H9 (cell line): Measurements from ENCODE around the gene GRIK3. TPM values are rescaled to one million over a fixed set of nuclear protein-coding genes. Genes with fewer than 3 reads are reported as not detected.

Experiments used
- DNase-seq: peaks from one replicate; pipeline ENCODE4 v3.0.0-alpha.2; 2017
- H2AFZ ChIP-seq: one replicate; pipeline ENCODE4 v1.6.1; 2013; ENCODE audit warnings: mild to moderate bottlenecking, low read length, control low read depth, moderate library complexity
- H2AK5ac ChIP-seq: 2 replicates; pipeline ENCODE4 v1.6.1; 2013; ENCODE audit warnings: low read length, control low read depth, mixed read lengths; ENCODE audit not compliant: insufficient read length
- H2BK120ac ChIP-seq: one replicate; pipeline ENCODE4 v1.6.1; 2013; ENCODE audit warnings: low read depth, mild to moderate bottlenecking, low read length, control low read depth, inconsistent platforms; ENCODE audit not compliant: poor library complexity, severe bottlenecking
- H2BK12ac ChIP-seq: 2 replicates; pipeline ENCODE4 v1.6.1; 2013; ENCODE audit warnings: low read length, control low read depth, mixed read lengths, low read depth; ENCODE audit not compliant: insufficient read length
- H2BK15ac ChIP-seq: 2 replicates; pipeline ENCODE4 v1.6.1; 2013; ENCODE audit warnings: low read depth, low read length, control low read depth
- H2BK20ac ChIP-seq: one replicate; pipeline ENCODE4 v1.6.1; 2013; ENCODE audit warnings: low read depth, mild to moderate bottlenecking, low read length, control low read depth, inconsistent platforms; ENCODE audit not compliant: poor library complexity, severe bottlenecking
- H2BK5ac ChIP-seq: 2 replicates; pipeline ENCODE4 v1.6.1; 2013; ENCODE audit warnings: low read length, control low read depth, mixed read lengths; ENCODE audit not compliant: insufficient read length
- H3K14ac ChIP-seq: 2 replicates; pipeline ENCODE4 v1.6.1; 2013; ENCODE audit warnings: low read length, control low read depth; ENCODE audit not compliant: insufficient read depth
- H3K18ac ChIP-seq: 2 replicates; pipeline ENCODE4 v1.6.1; 2013; ENCODE audit warnings: low read depth, mild to moderate bottlenecking, mixed read lengths, low read length, control low read depth; ENCODE audit not compliant: insufficient read length
- H3K23ac ChIP-seq: 2 replicates; pipeline ENCODE4 v1.6.1; 2013; ENCODE audit warnings: low read length, control low read depth, mixed read lengths, low read depth; ENCODE audit not compliant: insufficient read length
- H3K23me2 ChIP-seq: 2 replicates; pipeline ENCODE4 v1.6.1; 2013; ENCODE audit warnings: low read depth, mild to moderate bottlenecking, mixed read lengths, low read length, control low read depth; ENCODE audit not compliant: insufficient read length, poor library complexity, severe bottlenecking
- H3K27ac ChIP-seq: 2 replicates; pipeline ENCODE4 v1.5.1; 2013; ENCODE audit warnings: low read length, control low read depth, mixed read lengths, low read depth; ENCODE audit not compliant: insufficient read length
- H3K27me3 ChIP-seq: 2 replicates; pipeline ENCODE4 v1.6.1; 2013; ENCODE audit warnings: low read length, control low read depth, inconsistent platforms; ENCODE audit not compliant: insufficient read depth
- H3K4ac ChIP-seq: 2 replicates; pipeline ENCODE4 v1.6.1; 2013; ENCODE audit warnings: low read depth, mild to moderate bottlenecking, control low read depth, inconsistent platforms, low read length, moderate library complexity
- H3K4me1 ChIP-seq: 2 replicates; pipeline ENCODE4 v1.6.1; 2013; ENCODE audit warnings: low read length, control low read depth, inconsistent platforms; ENCODE audit not compliant: insufficient read depth
- H3K4me2 ChIP-seq: 2 replicates; pipeline ENCODE4 v1.6.1; 2013; ENCODE audit warnings: low read length, control low read depth, mixed read lengths; ENCODE audit not compliant: insufficient read length, insufficient read depth
- H3K56ac ChIP-seq: 2 replicates; pipeline ENCODE4 v1.6.1; 2013; ENCODE audit warnings: low read depth, mild to moderate bottlenecking, mixed read lengths, low read length, control low read depth; ENCODE audit not compliant: insufficient read length
- H3K79me1 ChIP-seq: 2 replicates; pipeline ENCODE4 v1.6.1; 2013; ENCODE audit warnings: low read depth, mild to moderate bottlenecking, moderate library complexity, low read length, control low read depth, inconsistent platforms; ENCODE audit not compliant: insufficient read depth, poor library complexity, severe bottlenecking
- H3K79me2 ChIP-seq: 2 replicates; pipeline ENCODE4 v1.6.1; 2013; ENCODE audit warnings: low read length, control low read depth, inconsistent platforms; ENCODE audit not compliant: insufficient read depth
- H3K9ac ChIP-seq: 2 replicates; pipeline ENCODE4 v1.6.1; 2013; ENCODE audit warnings: low read length, control low read depth, mixed read lengths; ENCODE audit not compliant: insufficient read length; ENCODE audit errors: extremely low read depth
- H3K9me3 ChIP-seq: one replicate; pipeline ENCODE4 v1.6.1; 2013; ENCODE audit warnings: low read depth, low read length, inconsistent platforms; ENCODE audit not compliant: control insufficient read depth
- H3T11ph ChIP-seq: one replicate; pipeline ENCODE4 v1.6.1; 2013; ENCODE audit warnings: mild to moderate bottlenecking, low read length, control low read depth, inconsistent platforms
- H4K20me1 ChIP-seq: one replicate; pipeline ENCODE4 v1.6.1; 2013; ENCODE audit not compliant: control insufficient read depth, insufficient read length, insufficient read depth
- H4K5ac ChIP-seq: 2 replicates; pipeline ENCODE4 v1.6.1; 2013; ENCODE audit warnings: low read depth, mild to moderate bottlenecking, mixed read lengths, low read length, control low read depth; ENCODE audit not compliant: insufficient read length
- H4K8ac ChIP-seq: replicated peaks from 2 replicates; pipeline ENCODE4 v1.6.1; 2013; ENCODE audit warnings: low read length, control low read depth, mixed read lengths, low read depth; ENCODE audit not compliant: insufficient read length
- H4K91ac ChIP-seq: 2 replicates; pipeline ENCODE4 v1.6.1; 2013; ENCODE audit warnings: low read depth, mild to moderate bottlenecking, moderate library complexity, mixed read lengths, low read length, control low read depth; ENCODE audit not compliant: insufficient read length
- H3K27ac Mint-ChIP-seq, 3 experiments: 2 replicates in 2 of 3; 3 replicates in 1 of 3; pipeline ENCODE4 v1.8.0; 2020 to 2021; ENCODE audit warnings: mixed read lengths in 3 of 3, mild to moderate bottlenecking in 1 of 3, moderate library complexity in 1 of 3
- H3K27me3 Mint-ChIP-seq: 2 replicates; pipeline ENCODE4 v1.8.0; 2021; ENCODE audit warnings: low read depth, mild to moderate bottlenecking, moderate library complexity, mixed read lengths
- H3K36me3 Mint-ChIP-seq, 3 experiments: 2 replicates in 2 of 3; 3 replicates in 1 of 3; pipeline ENCODE4 v1.8.0; 2020 to 2021; ENCODE audit warnings: low read depth in 3 of 3, mixed read lengths in 3 of 3; ENCODE audit not compliant: insufficient read depth in 1 of 3
- H3K4me1 Mint-ChIP-seq, 2 experiments: 2 replicates each; pipeline ENCODE4 v1.8.0; 2020; ENCODE audit warnings: mixed read lengths in 2 of 2
- H3K4me3 Mint-ChIP-seq, 2 experiments: 2 replicates in 1 of 2; 3 replicates in 1 of 2; pipeline ENCODE4 v1.8.0; 2020 to 2021; ENCODE audit warnings: mild to moderate bottlenecking in 2 of 2, mixed read lengths in 2 of 2, moderate library complexity in 1 of 2
- H3K9me3 Mint-ChIP-seq, 2 experiments: 2 replicates in 1 of 2; 3 replicates in 1 of 2; pipeline ENCODE4 v1.8.0; 2020; ENCODE audit warnings: mild to moderate bottlenecking in 2 of 2, mixed read lengths in 2 of 2, moderate library complexity in 1 of 2
- WGBS: extraction: QIAGEN DNeasy Blood & Tissue Kit; methylation state at CpG from one replicate; pipeline ENCODE4 v1.1.7; 2013; ENCODE audit warnings: missing lambda C conversion rate, low lambda C conversion rate, mixed read lengths; ENCODE audit not compliant: insufficient read length; ENCODE audit errors: extremely low coverage; 5-methylcytosine and 5-hydroxymethylcytosine counted together
- total RNA-seq: library from RNA; stranded (reverse); gene quantifications from 2 replicates; pipeline ENCODE4 v1.2.1, GENCODE V29; 2021
- TF ChIP-seq, protein P1 (sequence below): fragments of 200-600 bp; sonication (generic); conservative IDR thresholded peaks from 3 replicates; pipeline ENCODE4 v1.8.0; 2021; ENCODE audit warnings: antibody characterized with exemption, mild to moderate bottlenecking

GRIK3 gene
- total RNA-seq, 1 experiment from 2014 or later: 1.7 TPM

DNA sequence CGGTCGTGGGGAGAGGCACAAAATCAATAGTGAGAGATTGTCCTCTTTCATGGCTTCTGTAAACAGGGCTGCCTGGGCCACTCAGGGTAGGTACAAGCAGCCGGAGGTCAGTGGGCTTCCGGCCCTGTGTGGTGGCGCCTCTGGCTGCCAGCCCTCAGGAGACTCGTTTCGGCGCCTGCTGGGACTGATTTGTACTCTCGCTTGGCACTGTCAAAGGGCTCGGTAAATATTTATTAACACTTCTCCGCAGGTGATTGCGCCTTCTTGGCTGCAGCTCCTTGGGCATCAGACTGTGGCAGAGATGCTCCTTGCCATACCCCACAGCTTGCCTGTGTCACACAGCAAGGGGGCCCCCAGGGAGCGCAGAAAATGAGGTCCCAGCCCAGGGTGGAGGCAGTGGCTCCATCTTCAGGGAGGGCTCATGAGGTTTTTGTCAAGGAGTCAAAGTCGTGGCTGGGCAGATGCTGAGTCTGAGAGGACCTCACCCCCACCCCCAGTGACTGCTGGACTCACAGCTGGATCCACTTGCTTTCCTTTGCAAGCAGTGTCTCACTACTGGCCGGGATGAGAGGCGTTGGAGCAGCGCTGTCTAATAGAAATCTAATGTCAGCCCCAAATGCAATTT lies 262.5 kb downstream of the GRIK3 start:
- no peaks in the 10 kb centered on the region for H3K79me1 ChIP-seq
- H3K9me3 Mint-ChIP-seq: peaks cover 0 to 3% of the 10 kb centered on the region in 2 experiments; a peak in 2 of 5 replicates
- H3K27me3 Mint-ChIP-seq: peaks cover 26% of the 10 kb centered on the region
- H2BK20ac ChIP-seq: no peak overlapping the region
- peak overlapping the region; percentile 52 to 74 for H3K4me3 Mint-ChIP-seq
- no peak overlapping the region for H3T11ph ChIP-seq
- H3K79me2 ChIP-seq: no peaks in the 10 kb centered on the region
- H3K14ac ChIP-seq: no peak overlapping the region
- H2AFZ ChIP-seq: no peak overlapping the region
- H3K23ac ChIP-seq: no peak overlapping the region
- no peak overlapping the region for H2BK12ac ChIP-seq
- H3K18ac ChIP-seq: no peak overlapping the region
- peak overlapping the region; percentile 87 to 96 (median 94) for H3K27ac Mint-ChIP-seq
- H3K4ac ChIP-seq: no peak overlapping the region
- H4K91ac ChIP-seq: no peak overlapping the region
- no peaks in the 10 kb centered on the region for H4K20me1 ChIP-seq
- no peak overlapping the region for H4K5ac ChIP-seq
- no peak overlapping the region for H2BK5ac ChIP-seq
- no peaks in the 10 kb centered on the region for H3K9me3 ChIP-seq
- no peak overlapping the region for H3K9ac ChIP-seq
- no peaks in the 10 kb centered on the region for H3K36me3 Mint-ChIP-seq
- no peaks in the 10 kb centered on the region for H3K27me3 ChIP-seq
- no peak overlapping the region for H2BK120ac ChIP-seq
- no peak overlapping the region for H3K56ac ChIP-seq
- TF ChIP-seq, protein P1, sequence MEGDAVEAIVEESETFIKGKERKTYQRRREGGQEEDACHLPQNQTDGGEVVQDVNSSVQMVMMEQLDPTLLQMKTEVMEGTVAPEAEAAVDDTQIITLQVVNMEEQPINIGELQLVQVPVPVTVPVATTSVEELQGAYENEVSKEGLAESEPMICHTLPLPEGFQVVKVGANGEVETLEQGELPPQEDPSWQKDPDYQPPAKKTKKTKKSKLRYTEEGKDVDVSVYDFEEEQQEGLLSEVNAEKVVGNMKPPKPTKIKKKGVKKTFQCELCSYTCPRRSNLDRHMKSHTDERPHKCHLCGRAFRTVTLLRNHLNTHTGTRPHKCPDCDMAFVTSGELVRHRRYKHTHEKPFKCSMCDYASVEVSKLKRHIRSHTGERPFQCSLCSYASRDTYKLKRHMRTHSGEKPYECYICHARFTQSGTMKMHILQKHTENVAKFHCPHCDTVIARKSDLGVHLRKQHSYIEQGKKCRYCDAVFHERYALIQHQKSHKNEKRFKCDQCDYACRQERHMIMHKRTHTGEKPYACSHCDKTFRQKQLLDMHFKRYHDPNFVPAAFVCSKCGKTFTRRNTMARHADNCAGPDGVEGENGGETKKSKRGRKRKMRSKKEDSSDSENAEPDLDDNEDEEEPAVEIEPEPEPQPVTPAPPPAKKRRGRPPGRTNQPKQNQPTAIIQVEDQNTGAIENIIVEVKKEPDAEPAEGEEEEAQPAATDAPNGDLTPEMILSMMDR: no peak
- peaks cover 19% of the 10 kb centered on the region; the same call in 1 of the 2 replicates for H3K4me1 ChIP-seq
- no peak overlapping the region for H2AK5ac ChIP-seq
- peaks cover 60 to 69% of the 10 kb centered on the region in 2 experiments for H3K4me1 Mint-ChIP-seq
- H3K4me2 ChIP-seq: peak overlapping the region; percentile 4
- H3K23me2 ChIP-seq: no peaks in the 10 kb centered on the region
- no peak overlapping the region for H2BK15ac ChIP-seq
- no peak overlapping the region for H3K27ac ChIP-seq
- peak; percentile 56 for DNase-seq
- H4K8ac ChIP-seq: no peak overlapping the region
- WGBS: no CpG with 5 or more reads among the region's 17 CpGs
